Stomach (tissue), 9 donors: ENCODE results near the gene HSD11B1. TPM values are rescaled to one million over a fixed set of nuclear protein-coding genes. Genes with fewer than 3 reads are reported as not detected.

Source experiments
- DNase-seq, 2 donors: peaks; one replicate each; pipeline versions ENCODE4 v3.0.0 to v3.0.0-alpha.2; 2013 to 2019
- H3K27ac ChIP-seq, 5 donors: fragments of 200-600 bp in 4 of 5; sonication (generic) in 4 of 5; one replicate each; pipeline ENCODE4 v1.5.1; 2013 to 2019; ENCODE audit warnings: mild to moderate bottlenecking in 1 of 5, moderate library complexity in 1 of 5
- H3K27me3 ChIP-seq, 3 donors: fragments of 200-600 bp; sonication (generic); one replicate each; pipeline ENCODE4 v1.5.1; 2017 to 2019; ENCODE audit warnings: mixed run types in 1 of 3
- H3K36me3 ChIP-seq, 4 donors: fragments of 200-600 bp; sonication (generic); 1 replicate in 3 of 4; 2 replicates in 1 of 4; pipeline ENCODE4 v1.5.1; 2016 to 2019
- H3K4me1 ChIP-seq, 4 donors: fragments of 200-600 bp; sonication (generic); one replicate each; pipeline ENCODE4 v1.5.1; 2016 to 2019
- H3K4me3 ChIP-seq, 4 donors: fragments of 200-600 bp; sonication (generic) in 3 of 4; one replicate each; pipeline ENCODE4 v1.5.1; 2016 to 2019; ENCODE audit warnings: mild to moderate bottlenecking in 1 of 4
- H3K9me3 ChIP-seq, 4 donors: fragments of 200-600 bp; sonication (generic); one replicate each; pipeline ENCODE4 v1.5.1; 2016 to 2019
- EP300 ChIP-seq: sonication (generic); formaldehyde crosslinking; IDR thresholded peaks from one replicate; pipeline ENCODE4 v1.6.1; 2017; ENCODE audit warnings: antibody characterized with exemption
- POLR2A ChIP-seq, 4 donors: fragments of 450-650 bp; IDR thresholded peaks; one replicate each; pipeline ENCODE4 v1.6.1; 2016; ENCODE audit warnings: antibody characterized with exemption in 4 of 4, control low read depth in 2 of 4, mild to moderate bottlenecking in 1 of 4, moderate library complexity in 1 of 4
- POLR2AphosphoS5 ChIP-seq, 3 donors: sonication (generic); formaldehyde crosslinking; IDR thresholded peaks; one replicate each; pipeline ENCODE4 v1.6.1; 2016; ENCODE audit warnings: antibody characterized with exemption in 3 of 3
- WGBS, 5 donors: extraction: QIAGEN DNeasy Blood & Tissue Kit in 3 of 5; methylation state at CpG; one replicate each; pipeline versions ENCODE4 v1.1.5 to v1.1.7; 2013 to 2018; 5-methylcytosine and 5-hydroxymethylcytosine counted together
- intact Hi-C: fragments of 100-400 bp; cut with DNase I; formaldehyde crosslinking; loops from one replicate; pipeline ENCODE4 v1.15.1; 2023; ENCODE audit warnings: low total_unique reads
- polyA plus RNA-seq, 3 donors: library from polyadenylated mRNA; stranded (reverse); fragments of 200-250 nt; gene quantifications; one replicate each; pipeline ENCODE4 v1.2.3, GENCODE V29; 2013
- total RNA-seq, 5 donors: library from RNA; depleted of rRNA; stranded (reverse); fragments of >200 nt; gene quantifications; one replicate each; pipeline versions ENCODE4 v1.1.0 to v1.2.3, GENCODE V29; 2014 to 2016
- TF ChIP-seq, protein P1 (sequence below), 7 experiments: fragments of 450-650 bp in 4 of 7; fragments of 200-600 bp in 3 of 7; sonication (generic) in 3 of 7; IDR thresholded peaks; one replicate each; pipeline ENCODE4 v1.5.1; 2016 to 2019; ENCODE audit warnings: antibody characterized with exemption in 7 of 7, control low read depth in 2 of 7, mild to moderate bottlenecking in 1 of 7
- donor health status: healthy with polysubstance abuse.
- donor health status: Bipolar disorder and iron deficiency.
- donor health status: healthy.

HSD11B1 gene
- total and polyA plus RNA-seq, 8 donors = 1.5 to 14.0 (median 2.6) TPM; not detected in 2

DNA sequence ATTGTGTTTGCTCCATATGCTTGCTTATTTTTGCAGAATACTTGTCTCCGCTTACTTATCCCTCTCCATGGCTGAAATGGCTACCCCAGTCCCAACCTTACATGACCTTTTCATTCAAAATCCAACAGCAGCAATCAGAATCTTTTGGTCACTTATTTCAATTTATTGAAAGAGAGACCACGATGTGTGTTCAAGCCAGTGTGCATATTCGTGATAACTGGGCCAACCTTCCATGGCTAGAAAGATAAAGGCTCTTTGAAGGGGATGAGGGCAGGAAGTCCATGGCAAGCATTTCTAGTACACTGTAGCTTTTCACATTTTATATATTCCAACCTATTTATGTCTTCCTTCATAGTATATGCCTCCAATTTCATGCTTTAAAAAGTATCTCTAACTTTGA, 23.1 kb downstream of the HSD11B1 start:
- Histone ChIP-seq H3K4me1 (no peaks in the 10 kb centered on the region), H3K36me3 (no peaks in the 10 kb centered on the region), H3K9me3 (no peaks in the 10 kb centered on the region), H3K27ac (no peak overlapping the region), H3K4me3 (no peak overlapping the region), H3K27me3 (no peaks in the 10 kb centered on the region)
- WGBS, 5 donors = 54 to 73% (median 58%) methylated on average over 3 of the region's 3 CpGs
- intact Hi-C loops = no loop called here
- TF ChIP-seq POLR2A (IDR thresholded peaks at IDR 0.05) (no peak), POLR2AphosphoS5 (IDR thresholded peaks at IDR 0.05) (no peak), EP300 (no peak)
- TF ChIP-seq, protein P1, sequence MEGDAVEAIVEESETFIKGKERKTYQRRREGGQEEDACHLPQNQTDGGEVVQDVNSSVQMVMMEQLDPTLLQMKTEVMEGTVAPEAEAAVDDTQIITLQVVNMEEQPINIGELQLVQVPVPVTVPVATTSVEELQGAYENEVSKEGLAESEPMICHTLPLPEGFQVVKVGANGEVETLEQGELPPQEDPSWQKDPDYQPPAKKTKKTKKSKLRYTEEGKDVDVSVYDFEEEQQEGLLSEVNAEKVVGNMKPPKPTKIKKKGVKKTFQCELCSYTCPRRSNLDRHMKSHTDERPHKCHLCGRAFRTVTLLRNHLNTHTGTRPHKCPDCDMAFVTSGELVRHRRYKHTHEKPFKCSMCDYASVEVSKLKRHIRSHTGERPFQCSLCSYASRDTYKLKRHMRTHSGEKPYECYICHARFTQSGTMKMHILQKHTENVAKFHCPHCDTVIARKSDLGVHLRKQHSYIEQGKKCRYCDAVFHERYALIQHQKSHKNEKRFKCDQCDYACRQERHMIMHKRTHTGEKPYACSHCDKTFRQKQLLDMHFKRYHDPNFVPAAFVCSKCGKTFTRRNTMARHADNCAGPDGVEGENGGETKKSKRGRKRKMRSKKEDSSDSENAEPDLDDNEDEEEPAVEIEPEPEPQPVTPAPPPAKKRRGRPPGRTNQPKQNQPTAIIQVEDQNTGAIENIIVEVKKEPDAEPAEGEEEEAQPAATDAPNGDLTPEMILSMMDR (IDR thresholded peaks at IDR 0.05) = no peak
- no peak for DNase-seq

DNA sequence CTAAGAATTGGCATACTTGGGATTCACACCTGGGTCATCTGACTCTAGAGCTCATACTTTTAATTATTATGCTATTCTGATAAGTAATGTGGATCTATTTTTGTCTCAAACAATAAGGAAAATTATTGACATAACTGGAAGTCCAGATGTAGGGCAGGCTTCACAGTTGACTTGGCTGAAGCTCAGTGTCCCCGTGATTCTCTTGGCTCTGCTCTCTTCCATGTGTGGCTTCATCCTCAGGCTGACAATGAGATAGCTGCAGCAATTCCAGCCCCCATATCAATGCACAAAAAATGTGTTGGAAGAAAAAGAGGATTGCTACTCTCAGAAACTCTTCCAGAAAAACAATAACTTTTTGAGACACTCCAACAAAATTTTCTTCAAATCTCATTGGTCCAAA, 23.8 kb downstream of the HSD11B1 start:
- H3K27ac ChIP-seq = no peak overlapping the region
- no peaks in the 10 kb centered on the region for H3K27me3 ChIP-seq
- TF ChIP-seq, protein P1 (IDR thresholded peaks at IDR 0.05) = no peak
- TF ChIP-seq POLR2AphosphoS5 (IDR thresholded peaks at IDR 0.05) = no peak
- no peak for TF ChIP-seq EP300
- no peak for TF ChIP-seq POLR2A (IDR thresholded peaks at IDR 0.05)
- no peaks in the 10 kb centered on the region for H3K4me1 ChIP-seq
- H3K4me3 ChIP-seq = no peak overlapping the region
- intact Hi-C loops = no loop called here
- no peaks in the 10 kb centered on the region for H3K9me3 ChIP-seq
- no peak for DNase-seq
- 53 to 75% (median 70%) methylated on average over 1 of the region's 1 CpG for WGBS, 5 donors
- no peaks in the 10 kb centered on the region for H3K36me3 ChIP-seq

DNA sequence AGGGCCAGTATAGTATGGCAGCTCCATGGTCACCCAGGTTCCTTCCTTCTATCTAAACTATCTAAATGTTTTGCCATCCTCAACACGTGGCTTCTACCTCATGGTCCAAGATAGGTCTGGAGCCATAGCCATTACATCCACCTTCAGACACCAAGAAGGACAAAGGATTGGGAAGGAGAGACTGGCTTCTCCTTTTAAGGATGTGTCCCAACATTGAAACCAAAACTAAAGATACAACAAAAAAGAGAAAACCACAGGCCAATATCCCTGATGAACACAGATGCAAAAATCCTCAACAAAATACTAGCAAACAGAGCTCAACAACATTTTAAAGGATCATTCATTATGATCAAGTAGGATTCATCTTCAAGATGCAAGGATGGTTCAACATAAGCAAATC, 24.8 kb downstream of the HSD11B1 start:
- TF ChIP-seq EP300 = no peak
- no peak for TF ChIP-seq POLR2AphosphoS5 (IDR thresholded peaks at IDR 0.05)
- TF ChIP-seq POLR2A (IDR thresholded peaks at IDR 0.05) = no peak
- TF ChIP-seq, protein P1 (IDR thresholded peaks at IDR 0.05) = no peak
- Histone ChIP-seq H3K4me1 (no peaks in the 10 kb centered on the region), H3K4me3 (no peak overlapping the region), H3K27me3 (no peaks in the 10 kb centered on the region), H3K9me3 (no peaks in the 10 kb centered on the region), H3K36me3 (no peaks in the 10 kb centered on the region), H3K27ac (no peak overlapping the region)
- DNase-seq = no peak
- 45 to 77% (median 65%) methylated on average over 1 of the region's 1 CpG for WGBS, 5 donors
- intact Hi-C loops = no loop called here

DNA sequence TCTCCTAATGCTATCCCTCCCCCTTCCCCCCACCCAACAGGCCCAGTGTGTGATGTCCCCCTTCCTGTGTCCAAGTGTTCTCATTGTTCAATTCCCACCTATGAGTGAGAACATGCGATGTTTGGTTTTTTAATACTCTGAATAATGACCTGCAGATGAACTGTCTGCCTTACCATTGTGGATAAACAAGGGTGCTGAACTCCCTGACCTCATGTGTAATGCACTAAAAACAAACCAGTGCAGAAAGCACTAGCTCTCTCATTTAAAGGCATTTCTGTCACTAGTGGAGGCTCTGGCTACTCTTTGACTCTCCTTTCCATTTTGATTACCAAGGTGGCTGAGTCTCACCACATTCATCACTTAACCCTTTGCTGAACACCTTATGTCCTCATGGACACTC, 28.1 kb downstream of the HSD11B1 start:
- WGBS, 5 donors = 46 to 88% (median 71%) methylated on average over 1 of the region's 1 CpG
- Histone ChIP-seq H3K27me3 (no peaks in the 10 kb centered on the region), H3K9me3 (no peaks in the 10 kb centered on the region), H3K4me1 (no peaks in the 10 kb centered on the region), H3K27ac (no peak overlapping the region), H3K4me3 (no peak overlapping the region), H3K36me3 (no peaks in the 10 kb centered on the region)
- intact Hi-C loops = no loop called here
- no peak for DNase-seq
- TF ChIP-seq EP300 = no peak
- no peak for TF ChIP-seq POLR2AphosphoS5 (IDR thresholded peaks at IDR 0.05)
- TF ChIP-seq, protein P1 (IDR thresholded peaks at IDR 0.05) = no peak
- TF ChIP-seq POLR2A (IDR thresholded peaks at IDR 0.05) = no peak
